Measurements from ENCODE around the gene PTTG2. TPM values are rescaled to one million over a fixed set of nuclear protein-coding genes. Genes with fewer than 3 reads are reported as not detected.
A peak's percentile ranks its signal among the peaks of the same experiment; 100 is the strongest.

Gene PTTG2
- total RNA-seq, 5 donors from 2014 or later (not counting 1 experiment from before 2014, with no cell fraction given), result 1.4 to 2.3 (median 1.7) TPM

DNA sequence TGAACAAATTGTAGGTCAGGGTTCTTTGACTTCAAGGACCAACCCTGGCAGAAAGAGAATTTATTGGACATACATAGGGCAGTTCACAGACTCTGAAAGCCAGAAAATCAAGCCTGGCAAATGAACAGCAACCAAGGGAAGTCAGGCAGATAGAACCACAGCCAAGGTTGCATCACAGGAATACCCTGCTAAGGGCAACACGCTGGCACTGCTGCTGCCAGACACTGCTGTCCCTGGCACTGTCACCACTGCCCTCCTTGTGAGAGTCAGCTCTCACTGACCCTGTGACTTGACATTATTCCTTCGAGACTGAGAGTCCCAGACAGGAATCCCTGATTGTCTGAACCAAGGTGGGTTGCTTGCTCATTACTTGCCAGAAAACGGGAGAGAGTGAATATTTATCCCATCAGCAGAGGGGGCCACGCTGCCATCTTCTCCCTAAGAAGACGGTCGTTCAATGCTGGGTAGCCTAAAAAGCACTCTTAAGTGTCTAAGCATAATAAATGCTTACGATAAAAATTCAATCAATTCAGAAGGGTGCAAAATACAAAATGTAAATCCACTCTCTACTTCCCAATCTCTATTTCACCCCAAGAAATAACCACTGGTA, 23.2 kb upstream of the PTTG2 start:
- H3K4me3 ChIP-seq (ENCODE audit: control insufficient read depth in 1 of 2, extremely low read depth in 1 of 2, low read length in 1 of 2), result no peak overlapping the region
- DNase-seq, result no peak
- 96% methylated on average over 3 of the region's 7 CpGs for WGBS (ENCODE audit: insufficient coverage)
- no peaks in the 10 kb centered on the region for H3K4me1 ChIP-seq (ENCODE audit: control insufficient read depth in 1 of 2, extremely low read depth in 1 of 2, insufficient read depth in 2 of 2, low read length in 2 of 2)
- no peaks in the 10 kb centered on the region for H3K27me3 ChIP-seq (replicated peaks in 1 of 2; ENCODE audit: control insufficient read depth in 2 of 2, extremely low read depth in 1 of 2, insufficient read depth in 2 of 2, low read length in 1 of 2)
- ChIA-PET POLR2A (no interaction called here), CTCF (interaction anchor here in 1 of 2 donors (0.6 kb wide), 1 partner anchor 26 kb away, joined by 7 read pairs; no protein-coding TSS in a partner anchor)
- no peaks in the 10 kb centered on the region for H3K27me3 Mint-ChIP-seq
- no peak overlapping the region for H3K4me3 Mint-ChIP-seq
- peaks cover 18 to 26% (median 22%) of the 10 kb centered on the region in 3 donors for H3K4me1 Mint-ChIP-seq
- H3K9me3 ChIP-seq, result no peaks in the 10 kb centered on the region
- H3K27ac ChIP-seq (ENCODE audit: low read length), result no peak overlapping the region
- H3K36me3 Mint-ChIP-seq, result peaks cover 36% of the 10 kb centered on the region
- peaks cover 1 to 15% of the 10 kb centered on the region in 2 donors for H3K36me3 ChIP-seq (ENCODE audit: control insufficient read depth in 2 of 2, extremely low read depth in 1 of 2, insufficient read depth in 1 of 2, low read length in 1 of 2)
- peaks cover 4 to 9% (median 4%) of the 10 kb centered on the region in 3 donors for H3K9me3 Mint-ChIP-seq
- no peak for ATAC-seq (replicated peaks in 1 of 4)
- H3K27ac Mint-ChIP-seq, result no peak overlapping the region

DNA sequence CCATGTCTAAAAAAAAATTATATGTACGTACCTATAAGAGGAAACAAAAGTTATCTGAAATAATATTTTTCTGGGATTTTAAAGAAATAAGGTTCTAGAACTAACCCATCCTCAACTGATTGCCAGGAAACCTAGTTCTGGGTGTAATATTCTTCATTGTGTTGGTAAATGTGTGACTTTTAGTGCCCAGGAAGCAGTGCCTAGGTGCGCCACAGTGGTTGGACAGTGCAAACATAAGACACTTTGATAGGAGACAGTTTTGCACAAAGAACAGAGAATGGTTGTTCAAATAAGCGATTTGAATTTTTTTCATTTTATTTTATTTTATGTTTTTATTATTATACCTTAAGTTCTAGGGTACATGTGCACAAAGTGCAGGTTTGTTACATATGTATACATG, 22.0 kb upstream of the PTTG2 start:
- Mint-ChIP-seq H3K4me3 (no peak overlapping the region), H3K36me3 (peaks cover 39% of the 10 kb centered on the region), H3K4me1 (peaks cover 19 to 27% (median 26%) of the 10 kb centered on the region in 3 donors), H3K27ac (no peak overlapping the region), H3K27me3 (no peaks in the 10 kb centered on the region), H3K9me3 (peaks cover 4 to 9% (median 4%) of the 10 kb centered on the region in 3 donors)
- Histone ChIP-seq H3K4me3 (ENCODE audit: control insufficient read depth in 1 of 2, extremely low read depth in 1 of 2, low read length in 1 of 2) (no peak overlapping the region), H3K27ac (ENCODE audit: low read length) (no peak overlapping the region), H3K27me3 (replicated peaks in 1 of 2; ENCODE audit: control insufficient read depth in 2 of 2, extremely low read depth in 1 of 2, insufficient read depth in 2 of 2, low read length in 1 of 2) (no peaks in the 10 kb centered on the region), H3K9me3 (no peaks in the 10 kb centered on the region), H3K4me1 (ENCODE audit: control insufficient read depth in 1 of 2, extremely low read depth in 1 of 2, insufficient read depth in 2 of 2, low read length in 2 of 2) (no peaks in the 10 kb centered on the region), H3K36me3 (ENCODE audit: control insufficient read depth in 2 of 2, extremely low read depth in 1 of 2, insufficient read depth in 1 of 2, low read length in 1 of 2) (peaks cover 0 to 15% of the 10 kb centered on the region in 2 donors)
- ChIA-PET CTCF (no interaction called here), POLR2A (no interaction called here)
- DNase-seq, result no peak
- no peak for ATAC-seq (replicated peaks in 1 of 4)
- no CpG with 5 or more reads among the region's 3 CpGs for WGBS (ENCODE audit: insufficient coverage)

DNA sequence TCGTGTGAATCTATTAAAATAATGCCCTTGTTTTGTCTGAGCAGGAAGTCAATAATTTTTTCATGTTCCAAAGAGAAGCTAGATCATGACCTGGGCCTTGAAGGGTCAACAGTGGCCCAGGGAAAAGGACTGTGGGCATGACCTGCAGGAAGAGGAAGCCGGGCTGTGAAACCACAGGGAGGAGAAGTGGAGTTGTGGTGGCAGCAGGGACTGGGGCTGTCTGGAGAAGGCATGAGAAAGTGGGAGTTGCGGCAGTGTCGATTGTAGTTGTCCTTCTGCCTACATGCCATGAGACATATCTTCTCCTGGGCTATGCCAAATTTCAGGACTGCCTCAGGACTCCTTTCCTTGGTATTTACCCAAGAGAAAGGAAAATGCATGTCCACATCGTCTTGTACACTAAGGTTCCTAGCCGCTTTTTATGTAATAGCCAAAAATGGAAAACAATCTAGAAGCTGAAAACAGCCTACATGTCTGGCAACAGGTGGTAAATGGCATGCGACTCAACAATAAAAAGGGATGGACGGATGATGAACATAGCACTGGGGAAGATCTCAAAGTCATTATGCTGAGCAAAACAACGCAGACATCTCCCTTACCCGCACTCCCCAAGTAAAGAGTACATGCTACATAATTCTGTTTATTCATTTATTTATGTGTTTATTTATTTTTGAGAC, 13.6 kb upstream of the PTTG2 start:
- no peak overlapping the region for H3K4me3 Mint-ChIP-seq
- peak overlapping the region in 1 of 2 donors; percentile 24 for H3K27ac Mint-ChIP-seq
- CTCF ChIA-PET, result no interaction called here
- ATAC-seq (replicated peaks in 1 of 4) (no peak), DNase-seq (peak in 1 of 35 experiments; percentile 7)
- H3K36me3 ChIP-seq (ENCODE audit: control insufficient read depth in 2 of 2, extremely low read depth in 1 of 2, insufficient read depth in 1 of 2, low read length in 1 of 2), result peaks cover 0 to 6% of the 10 kb centered on the region in 2 donors
- no peaks in the 10 kb centered on the region for H3K9me3 ChIP-seq
- peaks cover 38 to 47% (median 44%) of the 10 kb centered on the region in 3 donors for H3K4me1 Mint-ChIP-seq
- WGBS (ENCODE audit: insufficient coverage), result 67% methylated on average over 3 of the region's 10 CpGs
- peaks cover 43% of the 10 kb centered on the region for H3K36me3 Mint-ChIP-seq
- H3K4me1 ChIP-seq (ENCODE audit: control insufficient read depth in 1 of 2, extremely low read depth in 1 of 2, insufficient read depth in 2 of 2, low read length in 2 of 2), result peaks cover 0 to 2% of the 10 kb centered on the region in 2 experiments
- H3K27me3 ChIP-seq (replicated peaks in 1 of 2; ENCODE audit: control insufficient read depth in 2 of 2, extremely low read depth in 1 of 2, insufficient read depth in 2 of 2, low read length in 1 of 2), result no peaks in the 10 kb centered on the region
- POLR2A ChIA-PET, result no interaction called here
- H3K4me3 ChIP-seq (ENCODE audit: control insufficient read depth in 1 of 2, extremely low read depth in 1 of 2, low read length in 1 of 2), result no peak overlapping the region
- no peak overlapping the region for H3K27ac ChIP-seq (ENCODE audit: low read length)
- H3K9me3 Mint-ChIP-seq, result no peaks in the 10 kb centered on the region
- H3K27me3 Mint-ChIP-seq, result no peaks in the 10 kb centered on the region

DNA sequence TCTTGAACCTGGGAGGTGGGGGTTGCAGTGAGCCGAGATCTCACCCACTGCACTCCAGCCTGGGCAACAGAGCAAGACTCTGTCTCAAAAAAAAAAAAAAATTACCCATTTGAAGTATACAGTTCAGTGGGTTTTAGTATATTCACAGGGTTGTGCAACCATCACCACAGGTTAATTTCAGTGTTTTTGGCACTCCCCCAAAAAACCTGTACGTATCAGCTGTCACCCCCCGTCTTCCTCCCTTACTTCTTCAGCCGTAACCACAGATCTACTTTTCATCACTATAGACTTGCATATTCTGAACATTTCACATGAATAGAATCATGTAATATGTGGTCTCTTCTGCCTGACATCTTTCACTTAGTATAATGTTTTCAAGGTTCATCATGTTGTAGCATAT, 11.7 kb upstream of the PTTG2 start:
- Histone ChIP-seq H3K4me3 (ENCODE audit: control insufficient read depth in 1 of 2, extremely low read depth in 1 of 2, low read length in 1 of 2) (no peak overlapping the region), H3K27me3 (replicated peaks in 1 of 2; ENCODE audit: control insufficient read depth in 2 of 2, extremely low read depth in 1 of 2, insufficient read depth in 2 of 2, low read length in 1 of 2) (no peaks in the 10 kb centered on the region), H3K4me1 (ENCODE audit: control insufficient read depth in 1 of 2, extremely low read depth in 1 of 2, insufficient read depth in 2 of 2, low read length in 2 of 2) (peaks cover 0 to 2% of the 10 kb centered on the region in 2 experiments), H3K9me3 (no peaks in the 10 kb centered on the region), H3K36me3 (ENCODE audit: control insufficient read depth in 2 of 2, extremely low read depth in 1 of 2, insufficient read depth in 1 of 2, low read length in 1 of 2) (peaks cover 0 to 10% of the 10 kb centered on the region in 2 donors), H3K27ac (ENCODE audit: low read length) (no peak overlapping the region)
- ChIA-PET CTCF (no interaction called here), POLR2A (no interaction called here)
- Mint-ChIP-seq H3K27ac (no peak overlapping the region), H3K4me1 (peaks cover 32 to 39% (median 33%) of the 10 kb centered on the region in 3 donors), H3K27me3 (no peaks in the 10 kb centered on the region), H3K36me3 (peaks cover 51% of the 10 kb centered on the region), H3K9me3 (no peaks in the 10 kb centered on the region), H3K4me3 (no peak overlapping the region)
- peak in 2 of 4 experiments; percentile 44 to 60 for ATAC-seq (replicated peaks in 1 of 4)
- DNase-seq, result peak in 3 of 35 experiments; percentile 6 to 29 (median 7)
- WGBS (ENCODE audit: insufficient coverage), result 60% methylated on average over 2 of the region's 4 CpGs

DNA sequence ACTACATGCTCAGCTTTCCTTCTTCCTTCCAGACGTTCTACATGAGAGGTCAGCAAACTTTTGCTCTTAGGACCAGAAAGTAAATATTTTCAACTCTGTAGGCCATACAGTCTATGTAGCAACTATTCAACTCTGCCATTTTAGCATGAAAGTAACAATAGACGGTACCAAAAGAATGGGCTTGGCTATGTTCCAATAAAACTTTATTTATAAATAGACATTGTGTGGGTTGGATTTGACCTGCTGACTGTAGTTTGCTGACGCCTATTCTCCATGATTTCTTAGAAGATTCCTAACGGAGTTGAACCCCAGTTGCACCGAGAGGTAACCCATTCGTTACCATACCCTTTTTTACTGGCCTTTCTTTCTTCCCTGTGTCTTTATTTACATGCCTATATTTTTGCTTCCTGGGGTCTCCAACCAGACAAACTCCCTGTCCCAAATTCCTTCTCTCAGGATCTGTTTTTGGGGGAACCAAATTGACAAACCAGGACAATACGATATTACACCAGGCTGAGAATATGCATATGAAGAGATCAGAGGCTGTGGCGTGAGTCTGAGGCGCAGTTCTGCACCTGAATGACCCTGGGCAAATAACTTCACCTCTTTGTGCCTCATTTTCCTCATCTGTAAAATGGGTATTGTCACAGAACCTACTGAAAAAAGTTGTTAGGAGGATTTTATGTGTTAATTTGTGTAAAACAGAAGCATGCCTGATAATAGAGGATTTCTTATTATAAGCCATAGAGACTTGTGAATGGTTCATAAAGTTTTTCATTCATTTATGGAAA, 10.4 kb upstream of the PTTG2 start:
- Histone ChIP-seq H3K4me1 (ENCODE audit: control insufficient read depth in 1 of 2, extremely low read depth in 1 of 2, insufficient read depth in 2 of 2, low read length in 2 of 2) (peaks cover 0 to 2% of the 10 kb centered on the region in 2 experiments), H3K27me3 (replicated peaks in 1 of 2; ENCODE audit: control insufficient read depth in 2 of 2, extremely low read depth in 1 of 2, insufficient read depth in 2 of 2, low read length in 1 of 2) (no peaks in the 10 kb centered on the region), H3K9me3 (no peaks in the 10 kb centered on the region), H3K27ac (ENCODE audit: low read length) (no peak overlapping the region), H3K36me3 (ENCODE audit: control insufficient read depth in 2 of 2, extremely low read depth in 1 of 2, insufficient read depth in 1 of 2, low read length in 1 of 2) (peaks cover 0 to 10% of the 10 kb centered on the region in 2 donors), H3K4me3 (ENCODE audit: control insufficient read depth in 1 of 2, extremely low read depth in 1 of 2, low read length in 1 of 2) (no peak overlapping the region)
- H3K4me1 Mint-ChIP-seq, result peaks cover 29 to 43% (median 36%) of the 10 kb centered on the region in 3 donors
- H3K4me3 Mint-ChIP-seq, result no peak overlapping the region
- DNase-seq, result no peak
- ChIA-PET CTCF (no interaction called here), POLR2A (no interaction called here)
- no peak for ATAC-seq (replicated peaks in 1 of 4)
- no peaks in the 10 kb centered on the region for H3K9me3 Mint-ChIP-seq
- H3K27me3 Mint-ChIP-seq, result no peaks in the 10 kb centered on the region
- H3K36me3 Mint-ChIP-seq, result peaks cover 55% of the 10 kb centered on the region
- H3K27ac Mint-ChIP-seq, result no peak overlapping the region
- 88% methylated on average over 4 of the region's 9 CpGs for WGBS (ENCODE audit: insufficient coverage)

DNA sequence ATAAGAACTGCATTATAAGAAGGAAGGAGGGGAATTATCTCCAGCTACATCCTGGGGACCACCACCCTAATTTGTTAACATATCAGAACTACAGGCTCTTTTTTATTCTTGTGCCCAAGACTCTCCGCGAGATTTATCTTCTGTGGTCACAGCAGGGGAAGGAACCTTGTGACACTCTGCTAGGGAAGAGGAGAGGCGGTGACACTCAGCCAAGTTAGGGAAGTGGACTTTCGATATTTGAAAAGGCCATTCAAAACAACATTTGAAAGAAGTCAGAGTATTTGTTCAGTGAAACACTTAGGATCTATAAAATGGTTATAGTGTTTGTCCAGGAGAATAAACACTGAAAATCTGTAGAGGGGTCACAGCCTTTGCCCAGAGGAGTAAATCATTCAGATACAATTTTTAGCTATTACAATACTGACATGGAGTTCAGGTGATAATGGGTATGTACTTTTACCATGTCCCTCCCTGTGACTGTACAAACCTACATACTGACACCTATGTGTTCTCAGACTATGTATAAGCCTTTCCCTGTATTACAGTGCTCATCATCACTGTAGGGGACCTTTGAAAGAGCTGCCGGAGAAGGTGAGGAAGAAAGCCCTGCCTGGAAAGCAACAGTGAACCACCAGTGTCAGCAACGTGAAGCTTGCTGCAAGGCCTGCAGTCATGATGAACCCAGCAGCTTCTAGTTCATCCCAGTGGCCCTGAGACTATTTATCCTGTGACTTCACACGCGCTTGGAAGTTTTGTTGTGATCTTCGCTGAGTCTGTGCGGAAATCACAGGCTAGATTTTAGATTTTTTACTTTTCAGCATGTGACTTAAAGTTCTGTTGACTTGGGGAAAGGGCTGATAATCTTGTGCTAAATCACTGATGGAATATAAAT, 8.5 kb upstream of the PTTG2 start:
- no peak for ATAC-seq (replicated peaks in 1 of 4)
- DNase-seq, result no peak
- ChIA-PET CTCF (no interaction called here), POLR2A (no interaction called here)
- Mint-ChIP-seq H3K27me3 (no peaks in the 10 kb centered on the region), H3K36me3 (peaks cover 48% of the 10 kb centered on the region), H3K4me1 (peaks cover 17 to 31% (median 21%) of the 10 kb centered on the region in 3 donors), H3K27ac (no peak overlapping the region), H3K9me3 (no peaks in the 10 kb centered on the region), H3K4me3 (no peak overlapping the region)
- 87% methylated on average over 6 of the region's 10 CpGs for WGBS (ENCODE audit: insufficient coverage)
- H3K4me3 ChIP-seq (ENCODE audit: control insufficient read depth in 1 of 2, extremely low read depth in 1 of 2, low read length in 1 of 2), result no peak overlapping the region
- peaks cover 0 to 8% of the 10 kb centered on the region in 2 donors for H3K36me3 ChIP-seq (ENCODE audit: control insufficient read depth in 2 of 2, extremely low read depth in 1 of 2, insufficient read depth in 1 of 2, low read length in 1 of 2)
- H3K27me3 ChIP-seq (replicated peaks in 1 of 2; ENCODE audit: control insufficient read depth in 2 of 2, extremely low read depth in 1 of 2, insufficient read depth in 2 of 2, low read length in 1 of 2), result no peaks in the 10 kb centered on the region
- no peaks in the 10 kb centered on the region for H3K9me3 ChIP-seq
- no peaks in the 10 kb centered on the region for H3K4me1 ChIP-seq (ENCODE audit: control insufficient read depth in 1 of 2, extremely low read depth in 1 of 2, insufficient read depth in 2 of 2, low read length in 2 of 2)
- H3K27ac ChIP-seq (ENCODE audit: low read length), result no peak overlapping the region
